ENCODE data around the gene MYL2. TPM values are rescaled to one million over a fixed set of nuclear protein-coding genes. Genes with fewer than 3 reads are reported as not detected.

The MYL2 gene, protein sequence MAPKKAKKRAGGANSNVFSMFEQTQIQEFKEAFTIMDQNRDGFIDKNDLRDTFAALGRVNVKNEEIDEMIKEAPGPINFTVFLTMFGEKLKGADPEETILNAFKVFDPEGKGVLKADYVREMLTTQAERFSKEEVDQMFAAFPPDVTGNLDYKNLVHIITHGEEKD
- not detected in 2 replicates for total RNA-seq

GRCh38 chr12:110920324-110920910 is at the start of gene MYL2:
TSS of gene MYL2 (minus strand) at chr12:110920579. CDS start at chr12:110920529, 50 bp downstream.

Other genes starting within 250 kb of the MYL2 start
- 2.0 and 3.4 TPM in 2 replicates for gene HVCN1, start 231.5 kb downstream of the MYL2 start, total RNA-seq
- 78.9 and 114 TPM in 2 replicates for gene PPP1CC, start 177.7 kb downstream of the MYL2 start, total RNA-seq
- 0.11 TPM in 1 of 2 replicates, not detected in the other for gene CCDC63, start 73.6 kb downstream of the MYL2 start, total RNA-seq
- gene CUX2, start 113.6 kb upstream of the MYL2 start, total RNA-seq = not detected in 2 replicates